Measurements from ENCODE around the gene CDC20B.

CDC20B gene

DNA sequence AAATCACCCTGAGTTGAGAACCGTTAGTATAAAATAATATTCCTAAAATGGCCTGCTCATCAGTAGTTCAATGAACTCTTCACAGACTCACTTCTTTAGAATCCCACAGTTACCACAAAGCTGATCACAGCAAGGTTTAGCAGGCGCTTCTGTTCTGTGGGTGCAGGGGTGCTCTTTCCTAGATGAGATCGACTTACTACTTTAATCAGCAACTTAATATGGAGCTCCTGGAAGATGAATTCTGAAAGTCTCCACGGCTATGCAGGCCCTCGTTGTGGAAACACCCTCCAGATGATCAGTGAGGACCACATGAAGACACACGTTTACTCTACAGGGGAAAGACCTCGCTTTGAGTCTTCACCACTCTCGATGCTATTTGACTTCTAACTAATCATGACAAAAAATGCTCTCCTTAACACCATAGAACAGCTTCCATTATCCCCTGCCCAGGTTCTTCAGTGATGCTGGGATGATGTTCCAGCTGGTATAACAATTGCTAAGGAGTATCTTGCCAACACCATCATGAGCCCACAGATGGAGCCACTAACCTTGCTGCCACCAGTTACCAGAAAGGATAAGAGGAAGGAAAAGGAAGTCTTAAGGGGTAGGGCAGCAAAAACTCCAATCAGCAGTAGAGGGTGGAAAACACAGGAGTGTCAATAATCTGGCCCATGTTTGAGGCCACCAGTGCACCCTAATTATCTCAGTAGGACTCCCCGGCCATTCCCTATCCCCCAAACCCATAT lies 30.9 kb downstream of the CDC20B start:
- Histone ChIP-seq H3K4me3 (replicated peaks; ENCODE audit: insufficient read depth, low read length) (no peak overlapping the region), H3K27me3 (ENCODE audit: insufficient read depth, poor library complexity, severe bottlenecking) (no peaks in the 10 kb centered on the region), H3K27ac (replicated peaks) (no peak overlapping the region)
- no peak for DNase-seq (ENCODE audit: low read depth in 1 of 2, low spot score in 1 of 2)
- no peak for TF ChIP-seq SPI1 (IDR thresholded peaks at IDR 0.05; ENCODE audit: borderline replicate concordance, low read depth)
- TF ChIP-seq POLR2AphosphoS5 (IDR thresholded peaks at IDR 0.05; ENCODE audit: low read depth): no peak
- TF ChIP-seq GABPA (IDR thresholded peaks at IDR 0.05; ENCODE audit: low read depth): no peak
- TF ChIP-seq, protein P1, sequence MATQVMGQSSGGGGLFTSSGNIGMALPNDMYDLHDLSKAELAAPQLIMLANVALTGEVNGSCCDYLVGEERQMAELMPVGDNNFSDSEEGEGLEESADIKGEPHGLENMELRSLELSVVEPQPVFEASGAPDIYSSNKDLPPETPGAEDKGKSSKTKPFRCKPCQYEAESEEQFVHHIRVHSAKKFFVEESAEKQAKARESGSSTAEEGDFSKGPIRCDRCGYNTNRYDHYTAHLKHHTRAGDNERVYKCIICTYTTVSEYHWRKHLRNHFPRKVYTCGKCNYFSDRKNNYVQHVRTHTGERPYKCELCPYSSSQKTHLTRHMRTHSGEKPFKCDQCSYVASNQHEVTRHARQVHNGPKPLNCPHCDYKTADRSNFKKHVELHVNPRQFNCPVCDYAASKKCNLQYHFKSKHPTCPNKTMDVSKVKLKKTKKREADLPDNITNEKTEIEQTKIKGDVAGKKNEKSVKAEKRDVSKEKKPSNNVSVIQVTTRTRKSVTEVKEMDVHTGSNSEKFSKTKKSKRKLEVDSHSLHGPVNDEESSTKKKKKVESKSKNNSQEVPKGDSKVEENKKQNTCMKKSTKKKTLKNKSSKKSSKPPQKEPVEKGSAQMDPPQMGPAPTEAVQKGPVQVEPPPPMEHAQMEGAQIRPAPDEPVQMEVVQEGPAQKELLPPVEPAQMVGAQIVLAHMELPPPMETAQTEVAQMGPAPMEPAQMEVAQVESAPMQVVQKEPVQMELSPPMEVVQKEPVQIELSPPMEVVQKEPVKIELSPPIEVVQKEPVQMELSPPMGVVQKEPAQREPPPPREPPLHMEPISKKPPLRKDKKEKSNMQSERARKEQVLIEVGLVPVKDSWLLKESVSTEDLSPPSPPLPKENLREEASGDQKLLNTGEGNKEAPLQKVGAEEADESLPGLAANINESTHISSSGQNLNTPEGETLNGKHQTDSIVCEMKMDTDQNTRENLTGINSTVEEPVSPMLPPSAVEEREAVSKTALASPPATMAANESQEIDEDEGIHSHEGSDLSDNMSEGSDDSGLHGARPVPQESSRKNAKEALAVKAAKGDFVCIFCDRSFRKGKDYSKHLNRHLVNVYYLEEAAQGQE (IDR thresholded peaks at IDR 0.05; ENCODE audit: insufficient replicate concordance, low read depth): no peak
- TF ChIP-seq, protein P2, sequence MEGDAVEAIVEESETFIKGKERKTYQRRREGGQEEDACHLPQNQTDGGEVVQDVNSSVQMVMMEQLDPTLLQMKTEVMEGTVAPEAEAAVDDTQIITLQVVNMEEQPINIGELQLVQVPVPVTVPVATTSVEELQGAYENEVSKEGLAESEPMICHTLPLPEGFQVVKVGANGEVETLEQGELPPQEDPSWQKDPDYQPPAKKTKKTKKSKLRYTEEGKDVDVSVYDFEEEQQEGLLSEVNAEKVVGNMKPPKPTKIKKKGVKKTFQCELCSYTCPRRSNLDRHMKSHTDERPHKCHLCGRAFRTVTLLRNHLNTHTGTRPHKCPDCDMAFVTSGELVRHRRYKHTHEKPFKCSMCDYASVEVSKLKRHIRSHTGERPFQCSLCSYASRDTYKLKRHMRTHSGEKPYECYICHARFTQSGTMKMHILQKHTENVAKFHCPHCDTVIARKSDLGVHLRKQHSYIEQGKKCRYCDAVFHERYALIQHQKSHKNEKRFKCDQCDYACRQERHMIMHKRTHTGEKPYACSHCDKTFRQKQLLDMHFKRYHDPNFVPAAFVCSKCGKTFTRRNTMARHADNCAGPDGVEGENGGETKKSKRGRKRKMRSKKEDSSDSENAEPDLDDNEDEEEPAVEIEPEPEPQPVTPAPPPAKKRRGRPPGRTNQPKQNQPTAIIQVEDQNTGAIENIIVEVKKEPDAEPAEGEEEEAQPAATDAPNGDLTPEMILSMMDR (IDR thresholded peaks at IDR 0.05; ENCODE audit: insufficient read depth, low read length): no peak

DNA sequence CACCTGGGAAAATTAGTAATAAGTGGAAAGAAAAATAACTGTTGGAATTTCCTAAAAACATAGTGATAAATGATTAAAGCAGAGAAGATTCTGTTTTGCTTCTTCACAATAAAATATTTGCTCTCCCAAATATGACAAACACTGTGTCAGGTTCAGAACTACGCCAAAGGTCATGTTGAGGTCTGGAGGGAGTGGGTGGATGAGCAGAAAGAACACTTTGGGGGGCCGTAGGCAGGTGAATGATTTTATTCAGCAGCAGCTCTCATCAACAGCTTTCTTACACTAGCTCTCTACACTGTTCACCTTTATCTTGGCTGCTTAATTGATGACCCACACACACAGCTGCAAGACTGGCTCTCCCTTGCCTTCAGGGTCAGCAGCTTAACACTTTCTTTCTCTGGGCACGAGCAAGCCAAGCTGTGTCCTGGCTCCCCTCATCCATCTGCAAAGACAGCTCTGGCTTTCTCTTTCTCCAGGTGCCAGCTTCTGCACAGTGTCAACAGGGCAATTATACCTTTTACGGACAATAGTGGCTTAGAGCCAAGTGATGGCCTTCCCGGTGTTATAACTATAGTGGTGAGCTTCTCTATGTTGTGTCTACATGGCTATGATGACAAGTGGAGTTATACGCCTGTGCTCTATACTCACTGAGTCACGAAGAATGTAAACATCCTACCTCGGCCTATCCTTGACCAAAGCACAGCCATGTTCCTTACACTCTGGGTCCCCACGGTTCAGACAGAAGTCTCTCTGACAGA lies 31.9 kb downstream of the CDC20B start:
- no peak overlapping the region for H3K27ac ChIP-seq (replicated peaks)
- no peak for TF ChIP-seq GABPA (IDR thresholded peaks at IDR 0.05; ENCODE audit: low read depth)
- H3K27me3 ChIP-seq (ENCODE audit: insufficient read depth, poor library complexity, severe bottlenecking): no peaks in the 10 kb centered on the region
- no peak overlapping the region for H3K4me3 ChIP-seq (replicated peaks; ENCODE audit: insufficient read depth, low read length)
- no peak for DNase-seq (ENCODE audit: low read depth in 1 of 2, low spot score in 1 of 2)

DNA sequence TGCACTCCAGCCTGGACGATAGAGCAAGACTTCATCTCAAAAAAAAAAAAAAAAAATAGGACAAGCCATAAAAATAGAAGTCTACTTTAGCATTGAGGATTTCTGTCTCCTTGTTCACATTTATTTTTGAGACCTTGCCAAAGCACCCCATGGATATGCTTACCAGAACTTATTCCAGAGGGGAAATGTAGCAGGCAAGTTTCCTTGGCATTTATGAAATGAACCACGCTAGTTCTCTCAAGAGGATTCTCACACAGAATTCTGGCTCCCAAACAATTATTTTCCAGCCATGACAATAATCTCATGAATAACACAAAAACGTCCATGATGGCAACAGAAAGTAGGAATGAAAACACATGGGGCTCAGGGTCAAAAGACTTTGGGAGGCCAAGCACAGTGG lies 36.5 kb downstream of the CDC20B start:
- TF ChIP-seq GABPA (IDR thresholded peaks at IDR 0.05; ENCODE audit: low read depth) (no peak), POLR2AphosphoS5 (IDR thresholded peaks at IDR 0.05; ENCODE audit: low read depth) (no peak), SPI1 (IDR thresholded peaks at IDR 0.05; ENCODE audit: borderline replicate concordance, low read depth) (no peak)
- TF ChIP-seq, protein P1 (IDR thresholded peaks at IDR 0.05; ENCODE audit: insufficient replicate concordance, low read depth): no peak
- TF ChIP-seq, protein P2 (IDR thresholded peaks at IDR 0.05; ENCODE audit: insufficient read depth, low read length): no peak
- H3K4me3 ChIP-seq (replicated peaks; ENCODE audit: insufficient read depth, low read length): no peak overlapping the region
- no peaks in the 10 kb centered on the region for H3K27me3 ChIP-seq (ENCODE audit: insufficient read depth, poor library complexity, severe bottlenecking)
- no peak overlapping the region for H3K27ac ChIP-seq (replicated peaks)
- DNase-seq (ENCODE audit: low read depth in 1 of 2, low spot score in 1 of 2): no peak

DNA sequence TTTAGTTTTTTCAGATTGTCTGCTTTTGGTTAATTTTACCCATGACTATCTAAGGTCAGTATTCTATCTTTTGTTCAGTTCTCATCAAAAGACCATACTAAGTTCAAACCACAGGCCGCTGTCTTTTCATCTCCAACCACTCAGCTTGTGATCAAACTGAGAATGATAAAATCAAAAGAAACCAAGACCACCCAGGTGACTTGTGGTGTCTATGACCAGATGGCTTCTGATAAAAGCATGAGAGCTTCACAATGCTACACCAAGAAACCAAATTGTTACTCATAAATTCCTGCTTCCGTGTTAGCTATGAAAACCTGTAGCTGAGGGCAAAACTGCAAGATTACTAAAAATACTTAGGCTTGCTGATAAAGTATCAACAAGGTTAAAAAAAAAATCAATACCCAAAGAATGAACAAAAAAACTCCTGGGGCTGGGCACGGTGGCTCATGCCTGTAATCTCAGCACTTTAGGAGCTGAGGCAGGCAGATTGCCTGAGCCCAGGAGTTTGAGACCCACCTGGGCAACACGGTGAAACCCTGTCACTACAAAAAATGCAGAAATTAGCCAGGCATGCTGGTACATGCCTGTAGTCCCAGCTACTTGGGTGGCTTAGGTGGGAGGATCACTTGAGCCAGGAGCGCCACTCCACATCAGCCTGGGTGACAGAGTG lies 38.8 kb downstream of the CDC20B start:
- TF ChIP-seq POLR2AphosphoS5 (IDR thresholded peaks at IDR 0.05; ENCODE audit: low read depth) (no peak), GABPA (IDR thresholded peaks at IDR 0.05; ENCODE audit: low read depth) (no peak), SPI1 (IDR thresholded peaks at IDR 0.05; ENCODE audit: borderline replicate concordance, low read depth) (no peak)
- TF ChIP-seq, protein P2 (IDR thresholded peaks at IDR 0.05; ENCODE audit: insufficient read depth, low read length): no peak
- TF ChIP-seq, protein P1 (IDR thresholded peaks at IDR 0.05; ENCODE audit: insufficient replicate concordance, low read depth): no peak
- Histone ChIP-seq H3K4me3 (replicated peaks; ENCODE audit: insufficient read depth, low read length) (no peak overlapping the region), H3K27ac (replicated peaks) (no peak overlapping the region), H3K27me3 (ENCODE audit: insufficient read depth, poor library complexity, severe bottlenecking) (no peaks in the 10 kb centered on the region)
- DNase-seq (ENCODE audit: low read depth in 1 of 2, low spot score in 1 of 2): no peak
